ENCODE data around the gene VPS18. TPM values are rescaled to one million over a fixed set of nuclear protein-coding genes. Genes with fewer than 3 reads are reported as not detected.

Gene VPS18
- polyA plus RNA-seq, 1 donor from 2014 or later: 13.8 TPM

DNA sequence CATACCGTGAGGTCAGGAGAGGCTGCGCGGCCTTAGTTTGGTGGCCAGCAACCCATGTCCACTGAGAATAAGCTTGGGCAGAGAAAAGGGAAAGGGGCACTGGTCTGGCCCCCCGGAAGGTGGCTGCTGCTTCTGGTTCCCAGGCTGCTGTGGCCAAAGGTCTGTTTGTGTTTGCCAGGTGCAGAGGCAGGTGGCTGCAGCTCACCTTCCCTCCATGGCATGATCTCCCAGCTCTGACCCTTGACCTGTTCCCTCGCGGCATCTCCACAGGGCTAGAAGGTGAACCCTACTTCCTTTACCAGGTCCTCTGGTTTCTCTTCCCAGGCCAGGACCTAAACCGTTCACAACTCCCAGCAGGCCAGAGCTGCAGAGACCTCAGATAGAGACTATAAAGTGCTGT, 13.8 kb downstream of the VPS18 start:
- H3K36me3 ChIP-seq (ENCODE audit: insufficient read depth, low read length): no peaks in the 10 kb centered on the region
- H3K4me2 ChIP-seq (ENCODE audit: low read length): no peak overlapping the region
- H3K9me3 ChIP-seq (ENCODE audit: low read length): no peaks in the 10 kb centered on the region
- no peak overlapping the region for H3K27ac ChIP-seq (ENCODE audit: low read length)
- H3F3A ChIP-seq (ENCODE audit: insufficient read depth, low read length, poor library complexity, severe bottlenecking): peaks cover 4% of the 10 kb centered on the region
- no peak overlapping the region for H3K9ac ChIP-seq (ENCODE audit: low read length)
- no peaks in the 10 kb centered on the region for H3K79me2 ChIP-seq (replicated peaks; ENCODE audit: insufficient read depth, low read length)
- H2AFZ ChIP-seq (ENCODE audit: low read depth, low read length): no peak overlapping the region
- no peaks in the 10 kb centered on the region for H3K27me3 ChIP-seq (ENCODE audit: insufficient read depth, low read depth, low read length)
- no peaks in the 10 kb centered on the region for H3K9me2 ChIP-seq (ENCODE audit: insufficient read depth, low read length)
- TF ChIP-seq TAF1 (IDR thresholded peaks at IDR 0.05; ENCODE audit: low read depth) (no peak), POLR2AphosphoS5 (IDR thresholded peaks at IDR 0.05) (no peak), SMC3 (conservative IDR thresholded peaks at IDR 0.05; ENCODE audit: poor library complexity) (no peak), REST (IDR thresholded peaks at IDR 0.05; ENCODE audit: borderline replicate concordance) (no peak), MXI1 (conservative IDR thresholded peaks at IDR 0.05; ENCODE audit: poor library complexity, severe bottlenecking) (no peak), EZH2 (IDR thresholded peaks at IDR 0.05; ENCODE audit: borderline replicate concordance, insufficient read depth, low read length, poor library complexity, severe bottlenecking) (no peak), RAD21 (conservative IDR thresholded peaks at IDR 0.05) (no peak), EP300 (conservative IDR thresholded peaks at IDR 0.05; ENCODE audit: poor library complexity, severe bottlenecking) (no peak)
- TF ChIP-seq, protein P1, sequence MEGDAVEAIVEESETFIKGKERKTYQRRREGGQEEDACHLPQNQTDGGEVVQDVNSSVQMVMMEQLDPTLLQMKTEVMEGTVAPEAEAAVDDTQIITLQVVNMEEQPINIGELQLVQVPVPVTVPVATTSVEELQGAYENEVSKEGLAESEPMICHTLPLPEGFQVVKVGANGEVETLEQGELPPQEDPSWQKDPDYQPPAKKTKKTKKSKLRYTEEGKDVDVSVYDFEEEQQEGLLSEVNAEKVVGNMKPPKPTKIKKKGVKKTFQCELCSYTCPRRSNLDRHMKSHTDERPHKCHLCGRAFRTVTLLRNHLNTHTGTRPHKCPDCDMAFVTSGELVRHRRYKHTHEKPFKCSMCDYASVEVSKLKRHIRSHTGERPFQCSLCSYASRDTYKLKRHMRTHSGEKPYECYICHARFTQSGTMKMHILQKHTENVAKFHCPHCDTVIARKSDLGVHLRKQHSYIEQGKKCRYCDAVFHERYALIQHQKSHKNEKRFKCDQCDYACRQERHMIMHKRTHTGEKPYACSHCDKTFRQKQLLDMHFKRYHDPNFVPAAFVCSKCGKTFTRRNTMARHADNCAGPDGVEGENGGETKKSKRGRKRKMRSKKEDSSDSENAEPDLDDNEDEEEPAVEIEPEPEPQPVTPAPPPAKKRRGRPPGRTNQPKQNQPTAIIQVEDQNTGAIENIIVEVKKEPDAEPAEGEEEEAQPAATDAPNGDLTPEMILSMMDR (IDR thresholded peaks at IDR 0.05; ENCODE audit: poor library complexity, severe bottlenecking): no peak
- peaks cover 8% of the 10 kb centered on the region for H4K20me1 ChIP-seq (ENCODE audit: insufficient read depth)
- no peak overlapping the region for H3K4me3 ChIP-seq (ENCODE audit: low read length)

DNA sequence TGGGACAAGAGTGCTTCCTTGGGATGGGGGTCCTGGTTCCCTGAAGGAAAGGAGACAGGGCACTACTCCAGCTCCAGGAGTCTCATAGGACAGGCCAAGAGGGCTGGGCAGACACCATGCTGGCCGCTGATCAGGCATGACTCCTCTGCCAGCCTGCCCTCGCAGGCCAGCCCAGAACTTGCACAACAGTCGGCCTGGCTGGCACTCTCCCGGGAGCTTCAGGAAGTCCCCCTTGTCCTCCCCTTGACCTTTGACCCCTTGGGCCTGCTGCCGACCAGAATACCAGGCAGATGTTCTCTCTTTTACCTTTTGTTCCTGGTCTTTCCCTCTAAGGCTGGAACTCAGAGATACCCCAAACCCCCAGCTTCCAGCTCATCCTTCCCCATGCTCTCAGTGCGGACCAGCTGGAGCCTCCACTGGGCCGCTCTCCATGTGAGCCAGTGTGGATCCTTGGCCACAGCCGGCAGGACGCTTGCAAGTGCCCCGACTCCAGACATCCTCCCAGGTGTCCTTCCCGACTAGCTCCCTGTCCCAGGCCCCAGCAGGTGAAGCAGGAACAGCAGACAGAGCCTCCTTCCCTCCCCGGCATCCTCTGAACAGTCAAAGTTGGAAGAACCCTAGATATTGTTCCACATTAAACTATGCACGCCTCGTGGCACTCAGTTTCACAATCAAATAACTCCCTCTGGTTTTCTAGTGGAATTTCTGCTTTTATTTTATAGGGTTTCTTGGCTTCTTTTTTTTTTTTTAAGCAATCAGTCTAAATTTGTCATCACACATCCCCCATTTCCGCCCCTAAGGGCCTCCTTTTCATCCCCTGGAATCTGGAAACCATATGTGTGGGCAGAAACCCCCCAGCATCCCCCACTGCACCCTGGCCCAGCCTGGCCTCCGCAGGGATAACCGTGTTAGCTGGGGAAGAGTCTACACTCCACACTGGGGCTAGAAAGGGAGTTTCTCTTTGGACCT, 15.7 kb downstream of the VPS18 start:
- no peaks in the 10 kb centered on the region for H3K9me2 ChIP-seq (ENCODE audit: insufficient read depth, low read length)
- TF ChIP-seq EZH2 (IDR thresholded peaks at IDR 0.05; ENCODE audit: borderline replicate concordance, insufficient read depth, low read length, poor library complexity, severe bottlenecking): no peak
- TF ChIP-seq SMC3 (conservative IDR thresholded peaks at IDR 0.05; ENCODE audit: poor library complexity): no peak
- no peak for TF ChIP-seq POLR2AphosphoS5 (IDR thresholded peaks at IDR 0.05)
- TF ChIP-seq, protein P1 (IDR thresholded peaks at IDR 0.05; ENCODE audit: poor library complexity, severe bottlenecking): no peak
- no peak for TF ChIP-seq REST (IDR thresholded peaks at IDR 0.05; ENCODE audit: borderline replicate concordance)
- TF ChIP-seq MXI1 (conservative IDR thresholded peaks at IDR 0.05; ENCODE audit: poor library complexity, severe bottlenecking): no peak
- no peak for TF ChIP-seq EP300 (conservative IDR thresholded peaks at IDR 0.05; ENCODE audit: poor library complexity, severe bottlenecking)
- TF ChIP-seq TAF1 (IDR thresholded peaks at IDR 0.05; ENCODE audit: low read depth): no peak
- no peak for TF ChIP-seq RAD21 (conservative IDR thresholded peaks at IDR 0.05)
- no peak overlapping the region for H2AFZ ChIP-seq (ENCODE audit: low read depth, low read length)

More for the DNA sequence above, 15.7 kb downstream of the VPS18 start:
- H3K27ac ChIP-seq (ENCODE audit: low read length): no peak overlapping the region
- H3K9ac ChIP-seq (ENCODE audit: low read length): no peak overlapping the region
- no peak overlapping the region for H3K4me2 ChIP-seq (ENCODE audit: low read length)
- H4K20me1 ChIP-seq (ENCODE audit: insufficient read depth): no peaks in the 10 kb centered on the region
- no peaks in the 10 kb centered on the region for H3K79me2 ChIP-seq (replicated peaks; ENCODE audit: insufficient read depth, low read length)
- no peaks in the 10 kb centered on the region for H3K36me3 ChIP-seq (ENCODE audit: insufficient read depth, low read length)
- no peaks in the 10 kb centered on the region for H3K9me3 ChIP-seq (ENCODE audit: low read length)
- no peaks in the 10 kb centered on the region for H3K27me3 ChIP-seq (ENCODE audit: insufficient read depth, low read depth, low read length)
- H3K4me3 ChIP-seq (ENCODE audit: low read length): no peak overlapping the region
- H3F3A ChIP-seq (ENCODE audit: insufficient read depth, low read length, poor library complexity, severe bottlenecking): no peaks in the 10 kb centered on the region

Data from neural cell (in vitro differentiated cells).